ENCODE data around the gene RNU5B-1. TPM values are rescaled to one million over a fixed set of nuclear protein-coding genes. Genes with fewer than 3 reads are reported as not detected.
"Not testable (repeated sequence)": the region's sequence is repeated elsewhere in the genome, so short reads cannot be mapped to it uniquely, and the experiment has no call there.

Gene RNU5B-1
- total RNA-seq, 1 donor from 2014 or later: not detected

- FAIRE-seq; H3K36me3 ChIP-seq (ENCODE audit: control insufficient read depth, insufficient read depth, low read length); H3K27me3 ChIP-seq (ENCODE audit: control insufficient read depth, insufficient read depth, low read length); H3K4me3 ChIP-seq (ENCODE audit: low read depth, low read length): not testable (repeated sequence)
- peak; percentile 82 for TF ChIP-seq CTCF (IDR thresholded peaks at IDR 0.05; ENCODE audit: insufficient read depth, low read length, severe bottlenecking)
- DNase-seq (ENCODE audit: low read depth): peak; percentile 64
Measured at GRCh38 chr15:65270811-65271545, 33.5 kb upstream of the RNU5B-1 start.

- Histone ChIP-seq H3K36me3 (ENCODE audit: control insufficient read depth, insufficient read depth, low read length) (no peaks in the 10 kb centered on the region), H3K4me3 (ENCODE audit: low read depth, low read length) (no peak overlapping the region), H3K27me3 (ENCODE audit: control insufficient read depth, insufficient read depth, low read length) (no peaks in the 10 kb centered on the region)
- no peak for TF ChIP-seq CTCF (IDR thresholded peaks at IDR 0.05; ENCODE audit: insufficient read depth, low read length, severe bottlenecking)
- DNase-seq (ENCODE audit: low read depth): no peak
- FAIRE-seq: no peak
Measured at GRCh38 chr15:65275104-65275727, 29.3 kb upstream of the RNU5B-1 start.

GRCh38 chr15:65275728-65276126, 28.8 kb upstream of the RNU5B-1 start:
- no peak for FAIRE-seq
- TF ChIP-seq CTCF (IDR thresholded peaks at IDR 0.05; ENCODE audit: insufficient read depth, low read length, severe bottlenecking): no peak
- H3K36me3 ChIP-seq (ENCODE audit: control insufficient read depth, insufficient read depth, low read length): no peaks in the 10 kb centered on the region

DNA sequence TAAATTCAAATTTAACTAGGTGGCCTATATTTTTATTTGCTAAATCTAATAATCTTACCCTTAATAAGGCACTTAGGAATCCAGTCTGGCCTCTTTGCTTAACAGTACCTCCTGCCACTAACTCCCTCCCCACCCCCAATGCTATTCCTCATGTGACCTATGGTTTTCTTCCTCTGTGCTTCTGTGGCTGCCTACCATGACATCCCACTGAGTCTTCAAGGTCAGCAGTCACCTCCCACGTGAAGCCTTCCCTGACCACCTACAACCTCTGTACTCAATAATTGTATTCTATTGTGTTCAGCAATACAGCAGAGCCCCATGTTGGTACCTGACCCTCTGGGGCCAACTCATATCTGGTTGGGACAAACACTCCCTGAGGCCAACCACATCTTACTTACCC, 27.5 kb upstream of the RNU5B-1 start:
- FAIRE-seq: no peak
- H3K36me3 ChIP-seq (ENCODE audit: control insufficient read depth, insufficient read depth, low read length): no peaks in the 10 kb centered on the region
- H3K27me3 ChIP-seq (ENCODE audit: control insufficient read depth, insufficient read depth, low read length): no peaks in the 10 kb centered on the region
- no peak overlapping the region for H3K4me3 ChIP-seq (ENCODE audit: low read depth, low read length)
- no peak for DNase-seq (ENCODE audit: low read depth)
- no peak for TF ChIP-seq CTCF (IDR thresholded peaks at IDR 0.05; ENCODE audit: insufficient read depth, low read length, severe bottlenecking)

More at GRCh38 chr15:65275728-65276126, 28.8 kb upstream of the RNU5B-1 start:
- Histone ChIP-seq H3K27me3 (ENCODE audit: control insufficient read depth, insufficient read depth, low read length) (no peaks in the 10 kb centered on the region), H3K4me3 (ENCODE audit: low read depth, low read length) (no peak overlapping the region)
- DNase-seq (ENCODE audit: low read depth): peak; percentile 49

GRCh38 chr15:65278480-65278879, 26.0 kb upstream of the RNU5B-1 start:
- FAIRE-seq (no peak), DNase-seq (ENCODE audit: low read depth) (no peak)
- no peak overlapping the region for H3K4me3 ChIP-seq (ENCODE audit: low read depth, low read length)
- no peaks in the 10 kb centered on the region for H3K27me3 ChIP-seq (ENCODE audit: control insufficient read depth, insufficient read depth, low read length)
- TF ChIP-seq CTCF (IDR thresholded peaks at IDR 0.05; ENCODE audit: insufficient read depth, low read length, severe bottlenecking): no peak
- H3K36me3 ChIP-seq (ENCODE audit: control insufficient read depth, insufficient read depth, low read length): no peaks in the 10 kb centered on the region

Measured in bronchial epithelial cell (primary cell).